SH-SY5Y (cell line): ENCODE data around the gene SMC3.

Experiments used
- GATA2 ChIP-seq: IDR thresholded peaks from 2 replicates; pipeline ENCODE4 v1.6.1; 2011; ENCODE audit warnings: mild to moderate bottlenecking, low read depth, low read length
- GATA3 ChIP-seq: IDR thresholded peaks from 2 replicates; pipeline ENCODE4 v1.6.1; 2011; ENCODE audit warnings: low read depth, mild to moderate bottlenecking, low read length, moderate library complexity

DNA sequence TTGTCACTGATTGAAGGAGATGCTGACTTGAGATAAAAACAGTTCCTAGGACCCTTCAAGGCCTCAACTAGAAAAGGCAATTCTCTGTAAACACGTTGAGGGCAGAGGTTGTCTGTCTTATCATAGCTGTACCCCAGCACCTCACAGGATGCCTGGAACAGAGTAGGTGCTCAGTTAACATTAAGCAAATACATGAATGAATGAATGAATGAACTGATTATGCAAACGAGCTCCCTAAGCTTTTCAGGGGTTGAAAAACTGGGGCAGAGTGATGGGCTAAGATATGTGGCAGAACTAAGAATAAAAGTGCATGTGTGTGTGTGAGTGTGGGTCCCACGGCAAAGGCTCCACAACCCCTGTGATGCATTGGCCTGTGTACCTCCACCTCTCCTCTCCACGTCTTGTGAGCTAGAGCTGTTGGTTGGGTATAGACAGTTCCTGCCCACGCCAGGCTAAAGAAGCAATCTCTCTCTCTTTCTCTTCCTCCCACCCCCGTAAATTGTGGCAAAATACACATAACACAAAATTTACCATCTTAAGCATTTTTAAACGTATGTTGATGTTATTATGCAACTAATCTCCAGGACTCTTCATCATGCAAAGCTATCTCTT lies 20.9 kb upstream of the SMC3 start:
- TF ChIP-seq GATA3 (no peak), GATA2 (no peak)
